B cell (primary cell): Measurements from ENCODE around the gene IL11RA. TPM values are rescaled to one million over a fixed set of nuclear protein-coding genes. Genes with fewer than 3 reads are reported as not detected.

ENCODE experiments used
- ATAC-seq: fragments of 200-7000 bp; cut with Tn5 transposase; one replicate; pipeline ENCODE4 v1.10.0; 2021; ENCODE audit warnings: low read depth, mild to moderate bottlenecking, moderate number of reproducible peaks, moderate library complexity
- CTCF ChIA-PET: fragments of 350-600 bp; sonication (Branson Sonifier 250); formaldehyde crosslinking; loops from one replicate; lab custom pipeline; 2021; ENCODE audit warnings: antibody characterized with exemption, inconsistent platforms; lab: Charles Lee
- POLR2A ChIA-PET: fragments of 350-600 bp; sonication (Branson Sonifier 250); formaldehyde crosslinking; loops from one replicate; lab custom pipeline; 2021; ENCODE audit warnings: antibody characterized with exemption; lab: Charles Lee
- DNase-seq: peaks from one replicate; pipeline ENCODE4 v3.0.0; 2013
- H2AFZ ChIP-seq: 2 replicates; pipeline ENCODE4 v1.6.1; 2012; ENCODE audit warnings: mild to moderate bottlenecking, low read depth, low read length; ENCODE audit not compliant: insufficient read depth, poor library complexity, severe bottlenecking
- H3K27ac ChIP-seq, 2 donors: 1 replicate in 1 of 2; 2 replicates in 1 of 2; pipeline ENCODE4 v1.5.1; 2012 to 2013; ENCODE audit warnings: low read length in 2 of 2, mild to moderate bottlenecking in 2 of 2, moderate library complexity in 1 of 2
- H3K27me3 ChIP-seq, 4 experiments: fragments of 200-600 bp in 1 of 4; sonication (generic) in 1 of 4; replicated peaks in 1 of 4; 1 replicate in 2 of 4; 2 replicates in 2 of 4; pipeline versions ENCODE4 v1.6.1 to v1.7.0; 2013 to 2016; ENCODE audit warnings: low read length in 3 of 4, mild to moderate bottlenecking in 2 of 4, mixed read lengths in 1 of 4, moderate library complexity in 1 of 4; ENCODE audit not compliant: insufficient read depth in 4 of 4, control insufficient read depth in 3 of 4; ENCODE audit errors: control extremely low read depth in 1 of 4
- H3K36me3 ChIP-seq, 2 experiments: replicated peaks in 1 of 2; 1 replicate in 1 of 2; 2 replicates in 1 of 2; pipeline versions ENCODE4 v1.6.1 to v1.7.1; 2013; ENCODE audit warnings: low read length in 1 of 2; ENCODE audit not compliant: insufficient read depth in 2 of 2, control insufficient read depth in 1 of 2; ENCODE audit errors: control extremely low read depth in 1 of 2, extremely low read depth in 1 of 2
- H3K4me1 ChIP-seq, 2 donors: fragments of 200-600 bp in 1 of 2; sonication (generic) in 1 of 2; 1 replicate in 1 of 2; 2 replicates in 1 of 2; pipeline versions ENCODE4 v1.5.1 to v1.6.1; 2013 to 2017; ENCODE audit warnings: low read length in 2 of 2; ENCODE audit not compliant: control insufficient read depth in 2 of 2, insufficient read depth in 2 of 2
- H3K4me2 ChIP-seq: replicated peaks from 2 replicates; pipeline ENCODE3; 2012; ENCODE audit warnings: mild to moderate bottlenecking, low read depth, low read length; ENCODE audit not compliant: poor library complexity, severe bottlenecking
- H3K4me3 ChIP-seq, 5 experiments: fragments of 200-600 bp in 1 of 5; sonication (generic) in 1 of 5; 1 replicate in 3 of 5; 2 replicates in 2 of 5; pipeline versions ENCODE4 v1.5.1 to v1.7.0; 2011 to 2016; ENCODE audit warnings: low read length in 4 of 5, mild to moderate bottlenecking in 4 of 5, low read depth in 2 of 5, control low read depth in 1 of 5, moderate library complexity in 1 of 5; ENCODE audit not compliant: insufficient read depth in 1 of 5; ENCODE audit errors: control extremely low read depth in 1 of 5, extremely low read depth in 1 of 5
- H3K79me2 ChIP-seq: fragments of 200-600 bp; sonication (generic); one replicate; pipeline ENCODE4 v1.6.0; 2016; ENCODE audit warnings: low read length; ENCODE audit not compliant: control insufficient read depth, insufficient read depth
- H3K9ac ChIP-seq: fragments of 200-600 bp; sonication (generic); 2 replicates; pipeline ENCODE4 v1.6.1; 2017; ENCODE audit warnings: mild to moderate bottlenecking, low read length, moderate library complexity
- H3K9me3 ChIP-seq, 3 donors: one replicate each; pipeline versions ENCODE4 v1.6.1 to v1.7.1; 2013; ENCODE audit warnings: low read length in 2 of 3; ENCODE audit not compliant: control insufficient read depth in 2 of 3, insufficient read depth in 1 of 3; ENCODE audit errors: control extremely low read depth in 1 of 3
- H4K20me1 ChIP-seq: 2 replicates; pipeline ENCODE4 v1.6.0; 2012; ENCODE audit warnings: mild to moderate bottlenecking, low read length; ENCODE audit not compliant: insufficient read depth, control insufficient read depth, poor library complexity, severe bottlenecking
- H3K27ac Mint-ChIP-seq: one replicate; pipeline ENCODE4 v1.8.0; 2021; ENCODE audit warnings: mixed read lengths
- H3K27me3 Mint-ChIP-seq: one replicate; pipeline ENCODE4 v1.8.0; 2021; ENCODE audit warnings: mixed read lengths
- H3K4me1 Mint-ChIP-seq: one replicate; pipeline ENCODE4 v1.8.0; 2021; ENCODE audit warnings: mixed read lengths
- H3K4me3 Mint-ChIP-seq: one replicate; pipeline ENCODE4 v1.8.0; 2021; ENCODE audit warnings: mixed read lengths
- H3K9me3 Mint-ChIP-seq: one replicate; pipeline ENCODE4 v1.8.0; 2022; ENCODE audit warnings: mixed read lengths; ENCODE audit not compliant: insufficient read depth
- EZH2 ChIP-seq: IDR thresholded peaks from 2 replicates; pipeline ENCODE4 v1.6.1; 2012; ENCODE audit warnings: borderline replicate concordance, low read depth, mild to moderate bottlenecking, moderate library complexity, low read length; ENCODE audit not compliant: insufficient read depth, poor library complexity, severe bottlenecking
- WGBS: methylation state at CpG from one replicate; pipeline ENCODE4 v1.1.5; 2013; ENCODE audit warnings: missing lambda C conversion rate; ENCODE audit not compliant: insufficient coverage; 5-methylcytosine and 5-hydroxymethylcytosine counted together
- intact Hi-C: fragments of 100-400 bp; cut with micrococcal nuclease; formaldehyde crosslinking; loops from one replicate; pipeline ENCODE4 v1.10.0; 2022
- polyA plus RNA-seq: library from polyadenylated mRNA; depleted of rRNA; stranded (reverse); fragments of >200 nt; gene quantifications from 2 replicates; pipeline ENCODE4 v1.2.3, GENCODE V29; 2012
- total RNA-seq, 2 donors: library from RNA; stranded (reverse); fragments of 120-200 nt in 1 of 2; gene quantifications; 1 replicate in 1 of 2; 2 replicates in 1 of 2; pipeline versions ENCODE4 v1.2.3 to v1.2.4, GENCODE V29; 2013 to 2022
- TF ChIP-seq, protein P1 (sequence below): fragments of 200-600 bp; IDR thresholded peaks from one replicate; pipeline ENCODE4 v1.8.0; 2022; ENCODE audit warnings: antibody characterized with exemption, mild to moderate bottlenecking

The IL11RA gene
- total and polyA plus RNA-seq, 2 donors (not counting 1 experiment from before 2014, with no cell fraction given) = 47.3 to 58.0 TPM

- POLR2A ChIA-PET = no interaction called here
- no peaks in the 10 kb centered on the region for H3K36me3 ChIP-seq
Measured at GRCh38 chr9:34607331-34607730, 44.7 kb upstream of the IL11RA start.

More at GRCh38 chr9:34607331-34607730, 44.7 kb upstream of the IL11RA start:
- H3K27me3 ChIP-seq = no peaks in the 10 kb centered on the region
- ATAC-seq (no peak), DNase-seq (no peak)
- TF ChIP-seq EZH2 = no peak
- TF ChIP-seq, protein P1, sequence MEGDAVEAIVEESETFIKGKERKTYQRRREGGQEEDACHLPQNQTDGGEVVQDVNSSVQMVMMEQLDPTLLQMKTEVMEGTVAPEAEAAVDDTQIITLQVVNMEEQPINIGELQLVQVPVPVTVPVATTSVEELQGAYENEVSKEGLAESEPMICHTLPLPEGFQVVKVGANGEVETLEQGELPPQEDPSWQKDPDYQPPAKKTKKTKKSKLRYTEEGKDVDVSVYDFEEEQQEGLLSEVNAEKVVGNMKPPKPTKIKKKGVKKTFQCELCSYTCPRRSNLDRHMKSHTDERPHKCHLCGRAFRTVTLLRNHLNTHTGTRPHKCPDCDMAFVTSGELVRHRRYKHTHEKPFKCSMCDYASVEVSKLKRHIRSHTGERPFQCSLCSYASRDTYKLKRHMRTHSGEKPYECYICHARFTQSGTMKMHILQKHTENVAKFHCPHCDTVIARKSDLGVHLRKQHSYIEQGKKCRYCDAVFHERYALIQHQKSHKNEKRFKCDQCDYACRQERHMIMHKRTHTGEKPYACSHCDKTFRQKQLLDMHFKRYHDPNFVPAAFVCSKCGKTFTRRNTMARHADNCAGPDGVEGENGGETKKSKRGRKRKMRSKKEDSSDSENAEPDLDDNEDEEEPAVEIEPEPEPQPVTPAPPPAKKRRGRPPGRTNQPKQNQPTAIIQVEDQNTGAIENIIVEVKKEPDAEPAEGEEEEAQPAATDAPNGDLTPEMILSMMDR = no peak
- no peak overlapping the region for H3K4me3 ChIP-seq
- H2AFZ ChIP-seq = no peak overlapping the region
- intact Hi-C loops = no loop called here
- H3K4me2 ChIP-seq = no peak overlapping the region
- no peak overlapping the region for H3K27ac ChIP-seq
- CTCF ChIA-PET = interaction anchor here (4.8 to 5.5 kb wide), 2 partner anchors 15 to 28 kb away, joined by 27 to 75 read pairs; partner anchors contain the start of gene SIGMAR1
- Mint-ChIP-seq H3K9me3 (no peaks in the 10 kb centered on the region), H3K4me1 (peaks cover 18% of the 10 kb centered on the region), H3K4me3 (no peak overlapping the region), H3K27ac (no peak overlapping the region), H3K27me3 (peaks cover 4% of the 10 kb centered on the region)
- peaks cover 0 to 7% (median 0%) of the 10 kb centered on the region in 3 donors for H3K9me3 ChIP-seq
- H4K20me1 ChIP-seq = no peaks in the 10 kb centered on the region
- no peak overlapping the region for H3K9ac ChIP-seq
- WGBS = 71% methylated on average over 2 of the region's 2 CpGs
- H3K79me2 ChIP-seq = peaks cover 9% of the 10 kb centered on the region
- H3K4me1 ChIP-seq = peaks cover 7 to 12% of the 10 kb centered on the region in 2 donors
